ENCODE measurements around the gene PILRA. TPM values are rescaled to one million over a fixed set of nuclear protein-coding genes. Genes with fewer than 3 reads are reported as not detected.

PILRA gene
- total RNA-seq, 1 experiment from 2014 or later = 3.2 TPM

GRCh38 chr7:100427762-100428198 is 54.5 kb downstream of the PILRA start:
- Histone ChIP-seq H2BK120ac (ENCODE audit: low read depth, low read length, poor library complexity, severe bottlenecking) (no peak overlapping the region), H3T11ph (ENCODE audit: low read length) (no peak overlapping the region), H2BK12ac (ENCODE audit: insufficient read length, low read depth, low read length) (no peak overlapping the region), H3K79me1 (ENCODE audit: insufficient read depth, low read depth, low read length, poor library complexity, severe bottlenecking) (peaks cover 3% of the 10 kb centered on the region), H3K4me1 (ENCODE audit: insufficient read depth, low read length) (no peaks in the 10 kb centered on the region), H2BK15ac (ENCODE audit: low read depth, low read length) (no peak overlapping the region), H3K18ac (ENCODE audit: insufficient read length, low read depth, low read length) (no peak overlapping the region), H3K27me3 (ENCODE audit: insufficient read depth, low read length) (no peaks in the 10 kb centered on the region), H3K79me2 (ENCODE audit: insufficient read depth, low read length) (no peaks in the 10 kb centered on the region; the same call in 1 of the 2 replicates), H2BK5ac (ENCODE audit: insufficient read length, low read length) (no peak overlapping the region), H3K9me3 (ENCODE audit: control insufficient read depth, low read depth, low read length) (no peaks in the 10 kb centered on the region), H4K20me1 (ENCODE audit: control insufficient read depth, insufficient read depth, insufficient read length) (no peaks in the 10 kb centered on the region), H3K9ac (ENCODE audit: extremely low read depth, insufficient read length, low read length) (no peak overlapping the region), H3K4me2 (ENCODE audit: insufficient read depth, insufficient read length, low read length) (peak overlapping the region; percentile 68), H4K8ac (replicated peaks; ENCODE audit: insufficient read length, low read depth, low read length) (no peak overlapping the region), H4K5ac (ENCODE audit: insufficient read length, low read depth, low read length) (no peak overlapping the region), H2BK20ac (ENCODE audit: low read depth, low read length, poor library complexity, severe bottlenecking) (no peak overlapping the region), H3K27ac (ENCODE audit: insufficient read length, low read depth, low read length) (no peak overlapping the region), H2AFZ (ENCODE audit: low read length) (no peak overlapping the region), H3K4ac (ENCODE audit: low read depth, low read length) (no peak overlapping the region), H2AK5ac (ENCODE audit: insufficient read length, low read length) (no peak overlapping the region), H3K23ac (ENCODE audit: insufficient read length, low read depth, low read length) (no peak overlapping the region), H3K23me2 (ENCODE audit: insufficient read length, low read depth, low read length, poor library complexity, severe bottlenecking) (peaks cover 4% of the 10 kb centered on the region), H3K14ac (ENCODE audit: insufficient read depth, low read length) (no peak overlapping the region), H3K56ac (ENCODE audit: insufficient read length, low read depth, low read length) (no peak overlapping the region), H4K91ac (ENCODE audit: insufficient read length, low read depth, low read length) (no peak overlapping the region)
- Mint-ChIP-seq H3K27ac (no peak overlapping the region; a peak in 1 of 7 replicates), H3K4me3 (peak overlapping the region; percentile 95 to 98; a peak in 3 of 5 replicates), H3K9me3 (peaks cover 4 to 14% of the 10 kb centered on the region in 2 experiments; a peak in 3 of 5 replicates), H3K27me3 (ENCODE audit: low read depth) (peaks cover 25% of the 10 kb centered on the region), H3K36me3 (ENCODE audit: insufficient read depth in 1 of 3, low read depth in 3 of 3) (peaks cover 15 to 24% (median 18%) of the 10 kb centered on the region in 3 experiments), H3K4me1 (peaks cover 21 to 25% of the 10 kb centered on the region in 2 experiments)
- TF ChIP-seq CTCF (conservative IDR thresholded peaks at IDR 0.05) = no peak
- WGBS (ENCODE audit: extremely low coverage, insufficient read length, low lambda C conversion rate) = no CpG with 5 or more reads among the region's 16 CpGs
- no peak for DNase-seq

Data from H9 (cell line).